B cell (primary cell): ENCODE results near the gene SLC13A4. TPM values are rescaled to one million over a fixed set of nuclear protein-coding genes. Genes with fewer than 3 reads are reported as not detected.

Experiments used
- ATAC-seq: fragments of 200-7000 bp; cut with Tn5 transposase; one replicate; pipeline ENCODE4 v1.10.0; 2021; ENCODE audit warnings: low read depth, mild to moderate bottlenecking, moderate number of reproducible peaks, moderate library complexity
- CTCF ChIA-PET: fragments of 350-600 bp; sonication (Branson Sonifier 250); formaldehyde crosslinking; loops from one replicate; lab custom pipeline; 2021; ENCODE audit warnings: antibody characterized with exemption, inconsistent platforms; lab: Charles Lee
- POLR2A ChIA-PET: fragments of 350-600 bp; sonication (Branson Sonifier 250); formaldehyde crosslinking; loops from one replicate; lab custom pipeline; 2021; ENCODE audit warnings: antibody characterized with exemption; lab: Charles Lee
- DNase-seq: peaks from one replicate; pipeline ENCODE4 v3.0.0; 2013
- H2AFZ ChIP-seq: 2 replicates; pipeline ENCODE4 v1.6.1; 2012; ENCODE audit warnings: mild to moderate bottlenecking, low read depth, low read length; ENCODE audit not compliant: insufficient read depth, poor library complexity, severe bottlenecking
- H3K27ac ChIP-seq, 2 donors: 1 replicate in 1 of 2; 2 replicates in 1 of 2; pipeline ENCODE4 v1.5.1; 2012 to 2013; ENCODE audit warnings: low read length in 2 of 2, mild to moderate bottlenecking in 2 of 2, moderate library complexity in 1 of 2
- H3K27me3 ChIP-seq, 4 experiments: fragments of 200-600 bp in 1 of 4; sonication (generic) in 1 of 4; replicated peaks in 1 of 4; 1 replicate in 2 of 4; 2 replicates in 2 of 4; pipeline versions ENCODE4 v1.6.1 to v1.7.0; 2013 to 2016; ENCODE audit warnings: low read length in 3 of 4, mild to moderate bottlenecking in 2 of 4, mixed read lengths in 1 of 4, moderate library complexity in 1 of 4; ENCODE audit not compliant: insufficient read depth in 4 of 4, control insufficient read depth in 3 of 4; ENCODE audit errors: control extremely low read depth in 1 of 4
- H3K36me3 ChIP-seq, 2 experiments: replicated peaks in 1 of 2; 1 replicate in 1 of 2; 2 replicates in 1 of 2; pipeline versions ENCODE4 v1.6.1 to v1.7.1; 2013; ENCODE audit warnings: low read length in 1 of 2; ENCODE audit not compliant: insufficient read depth in 2 of 2, control insufficient read depth in 1 of 2; ENCODE audit errors: control extremely low read depth in 1 of 2, extremely low read depth in 1 of 2
- H3K4me1 ChIP-seq, 2 donors: fragments of 200-600 bp in 1 of 2; sonication (generic) in 1 of 2; 1 replicate in 1 of 2; 2 replicates in 1 of 2; pipeline versions ENCODE4 v1.5.1 to v1.6.1; 2013 to 2017; ENCODE audit warnings: low read length in 2 of 2; ENCODE audit not compliant: control insufficient read depth in 2 of 2, insufficient read depth in 2 of 2
- H3K4me2 ChIP-seq: replicated peaks from 2 replicates; pipeline ENCODE3; 2012; ENCODE audit warnings: mild to moderate bottlenecking, low read depth, low read length; ENCODE audit not compliant: poor library complexity, severe bottlenecking
- H3K4me3 ChIP-seq, 5 experiments: fragments of 200-600 bp in 1 of 5; sonication (generic) in 1 of 5; 1 replicate in 3 of 5; 2 replicates in 2 of 5; pipeline versions ENCODE4 v1.5.1 to v1.7.0; 2011 to 2016; ENCODE audit warnings: low read length in 4 of 5, mild to moderate bottlenecking in 4 of 5, low read depth in 2 of 5, control low read depth in 1 of 5, moderate library complexity in 1 of 5; ENCODE audit not compliant: insufficient read depth in 1 of 5; ENCODE audit errors: control extremely low read depth in 1 of 5, extremely low read depth in 1 of 5
- H3K79me2 ChIP-seq: fragments of 200-600 bp; sonication (generic); one replicate; pipeline ENCODE4 v1.6.0; 2016; ENCODE audit warnings: low read length; ENCODE audit not compliant: control insufficient read depth, insufficient read depth
- H3K9ac ChIP-seq: fragments of 200-600 bp; sonication (generic); 2 replicates; pipeline ENCODE4 v1.6.1; 2017; ENCODE audit warnings: mild to moderate bottlenecking, low read length, moderate library complexity
- H3K9me3 ChIP-seq, 3 donors: one replicate each; pipeline versions ENCODE4 v1.6.1 to v1.7.1; 2013; ENCODE audit warnings: low read length in 2 of 3; ENCODE audit not compliant: control insufficient read depth in 2 of 3, insufficient read depth in 1 of 3; ENCODE audit errors: control extremely low read depth in 1 of 3
- H4K20me1 ChIP-seq: 2 replicates; pipeline ENCODE4 v1.6.0; 2012; ENCODE audit warnings: mild to moderate bottlenecking, low read length; ENCODE audit not compliant: insufficient read depth, control insufficient read depth, poor library complexity, severe bottlenecking
- H3K27ac Mint-ChIP-seq: one replicate; pipeline ENCODE4 v1.8.0; 2021; ENCODE audit warnings: mixed read lengths
- H3K27me3 Mint-ChIP-seq: one replicate; pipeline ENCODE4 v1.8.0; 2021; ENCODE audit warnings: mixed read lengths
- H3K4me1 Mint-ChIP-seq: one replicate; pipeline ENCODE4 v1.8.0; 2021; ENCODE audit warnings: mixed read lengths
- H3K4me3 Mint-ChIP-seq: one replicate; pipeline ENCODE4 v1.8.0; 2021; ENCODE audit warnings: mixed read lengths
- H3K9me3 Mint-ChIP-seq: one replicate; pipeline ENCODE4 v1.8.0; 2022; ENCODE audit warnings: mixed read lengths; ENCODE audit not compliant: insufficient read depth
- EZH2 ChIP-seq: IDR thresholded peaks from 2 replicates; pipeline ENCODE4 v1.6.1; 2012; ENCODE audit warnings: borderline replicate concordance, low read depth, mild to moderate bottlenecking, moderate library complexity, low read length; ENCODE audit not compliant: insufficient read depth, poor library complexity, severe bottlenecking
- WGBS: methylation state at CpG from one replicate; pipeline ENCODE4 v1.1.5; 2013; ENCODE audit warnings: missing lambda C conversion rate; ENCODE audit not compliant: insufficient coverage; 5-methylcytosine and 5-hydroxymethylcytosine counted together
- intact Hi-C: fragments of 100-400 bp; cut with micrococcal nuclease; formaldehyde crosslinking; loops from one replicate; pipeline ENCODE4 v1.10.0; 2022
- polyA plus RNA-seq: library from polyadenylated mRNA; depleted of rRNA; stranded (reverse); fragments of >200 nt; gene quantifications from 2 replicates; pipeline ENCODE4 v1.2.3, GENCODE V29; 2012
- total RNA-seq, 2 donors: library from RNA; stranded (reverse); fragments of 120-200 nt in 1 of 2; gene quantifications; 1 replicate in 1 of 2; 2 replicates in 1 of 2; pipeline versions ENCODE4 v1.2.3 to v1.2.4, GENCODE V29; 2013 to 2022
- TF ChIP-seq, protein P1 (sequence below): fragments of 200-600 bp; IDR thresholded peaks from one replicate; pipeline ENCODE4 v1.8.0; 2022; ENCODE audit warnings: antibody characterized with exemption, mild to moderate bottlenecking

The SLC13A4 gene
- total and polyA plus RNA-seq, 2 donors (not counting 1 experiment from before 2014, with no cell fraction given): not detected

GRCh38 chr7:135711139-135711469, 16.9 kb downstream of the SLC13A4 start:
- H2AFZ ChIP-seq: no peak overlapping the region
- ChIA-PET POLR2A (no interaction called here), CTCF (interaction anchor here (1.2 to 1.6 kb wide), 2 partner anchors 11 to 14 kb away, joined by 3 to 6 read pairs; no protein-coding TSS in a partner anchor)
- H3K9me3 ChIP-seq: no peaks in the 10 kb centered on the region
- H3K4me2 ChIP-seq: no peak overlapping the region
- no peak overlapping the region for H3K27ac ChIP-seq
- no peaks in the 10 kb centered on the region for H4K20me1 ChIP-seq
- peaks cover 0 to 5% (median 0%) of the 10 kb centered on the region in 4 experiments for H3K27me3 ChIP-seq
- no peak overlapping the region for H3K9ac ChIP-seq
- no peaks in the 10 kb centered on the region for H3K36me3 ChIP-seq
- Mint-ChIP-seq H3K4me1 (no peaks in the 10 kb centered on the region), H3K4me3 (no peak overlapping the region), H3K27ac (no peak overlapping the region), H3K27me3 (no peaks in the 10 kb centered on the region), H3K9me3 (no peaks in the 10 kb centered on the region)
- 67% methylated on average over 8 of the region's 8 CpGs for WGBS
- TF ChIP-seq, protein P1, sequence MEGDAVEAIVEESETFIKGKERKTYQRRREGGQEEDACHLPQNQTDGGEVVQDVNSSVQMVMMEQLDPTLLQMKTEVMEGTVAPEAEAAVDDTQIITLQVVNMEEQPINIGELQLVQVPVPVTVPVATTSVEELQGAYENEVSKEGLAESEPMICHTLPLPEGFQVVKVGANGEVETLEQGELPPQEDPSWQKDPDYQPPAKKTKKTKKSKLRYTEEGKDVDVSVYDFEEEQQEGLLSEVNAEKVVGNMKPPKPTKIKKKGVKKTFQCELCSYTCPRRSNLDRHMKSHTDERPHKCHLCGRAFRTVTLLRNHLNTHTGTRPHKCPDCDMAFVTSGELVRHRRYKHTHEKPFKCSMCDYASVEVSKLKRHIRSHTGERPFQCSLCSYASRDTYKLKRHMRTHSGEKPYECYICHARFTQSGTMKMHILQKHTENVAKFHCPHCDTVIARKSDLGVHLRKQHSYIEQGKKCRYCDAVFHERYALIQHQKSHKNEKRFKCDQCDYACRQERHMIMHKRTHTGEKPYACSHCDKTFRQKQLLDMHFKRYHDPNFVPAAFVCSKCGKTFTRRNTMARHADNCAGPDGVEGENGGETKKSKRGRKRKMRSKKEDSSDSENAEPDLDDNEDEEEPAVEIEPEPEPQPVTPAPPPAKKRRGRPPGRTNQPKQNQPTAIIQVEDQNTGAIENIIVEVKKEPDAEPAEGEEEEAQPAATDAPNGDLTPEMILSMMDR: peak; percentile 24
- TF ChIP-seq EZH2: no peak
- H3K4me3 ChIP-seq: no peak overlapping the region
- H3K79me2 ChIP-seq: no peaks in the 10 kb centered on the region
- no peak for ATAC-seq
- DNase-seq: no peak
- intact Hi-C loops: no loop called here
- no peaks in the 10 kb centered on the region for H3K4me1 ChIP-seq

DNA sequence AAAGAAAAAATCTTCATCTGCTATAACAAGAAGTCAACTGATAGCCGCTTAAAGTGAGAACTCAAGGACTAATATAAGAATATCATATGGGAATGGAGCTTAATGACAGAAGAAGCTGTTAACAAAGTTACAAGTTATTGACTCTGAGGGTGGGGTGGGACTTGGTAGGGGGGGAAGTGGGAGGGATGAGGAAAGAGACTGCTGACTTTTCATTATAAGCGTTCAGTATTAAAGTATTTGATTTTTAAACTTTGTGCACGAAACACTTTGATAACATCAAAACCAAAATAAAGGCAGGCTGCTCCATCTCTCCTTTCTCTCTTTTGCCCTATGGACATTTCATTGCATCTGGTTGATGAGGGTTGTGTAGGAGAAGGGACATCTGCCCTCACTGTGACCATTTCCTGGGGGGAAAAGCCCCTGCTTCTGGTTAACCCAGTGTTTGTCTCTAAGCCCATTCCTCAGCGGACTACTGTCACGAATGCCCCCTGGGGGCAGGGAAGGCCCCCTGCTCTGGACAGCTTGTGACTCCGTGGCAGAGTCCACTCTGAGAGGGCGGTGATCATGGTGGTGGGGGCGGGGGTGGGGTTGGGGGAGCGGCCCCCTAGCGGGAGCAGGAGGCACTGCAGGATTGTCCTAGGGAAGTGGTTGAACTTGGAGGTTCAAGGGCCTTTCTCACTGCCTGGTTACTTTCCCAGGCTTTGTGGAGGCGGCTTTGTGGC, 17.4 kb downstream of the SLC13A4 start:
- H3K4me3 Mint-ChIP-seq: no peak overlapping the region

More for the DNA sequence above, 17.4 kb downstream of the SLC13A4 start:
- intact Hi-C loops: no loop called here
- Histone ChIP-seq H3K9ac (no peak overlapping the region), H3K27me3 (peaks cover 0 to 5% (median 0%) of the 10 kb centered on the region in 4 experiments), H3K36me3 (no peaks in the 10 kb centered on the region), H3K4me3 (no peak overlapping the region), H2AFZ (no peak overlapping the region), H3K9me3 (no peaks in the 10 kb centered on the region), H4K20me1 (no peaks in the 10 kb centered on the region), H3K27ac (no peak overlapping the region), H3K79me2 (no peaks in the 10 kb centered on the region), H3K4me1 (no peaks in the 10 kb centered on the region), H3K4me2 (no peak overlapping the region)
- ATAC-seq (peak; percentile 36), DNase-seq (peak; percentile 11)
- TF ChIP-seq, protein P1: peak; percentile 66
- no peak for TF ChIP-seq EZH2
- H3K4me1 Mint-ChIP-seq: no peaks in the 10 kb centered on the region
- 13% methylated on average over 3 of the region's 11 CpGs for WGBS
- H3K9me3 Mint-ChIP-seq: no peaks in the 10 kb centered on the region
- ChIA-PET POLR2A (interaction anchor here (0.6 kb wide), 1 partner anchor 111 kb away, joined by 3 read pairs; no protein-coding TSS in a partner anchor), CTCF (interaction anchor here (1.0 to 1.6 kb wide), 3 partner anchors 11 to 37 kb away, joined by 3 to 6 read pairs (median 4); no protein-coding TSS in a partner anchor)
- H3K27me3 Mint-ChIP-seq: no peaks in the 10 kb centered on the region
- no peak overlapping the region for H3K27ac Mint-ChIP-seq
